K562 (cell line): Measurements from ENCODE around the gene BRF1. TPM values are rescaled to one million over a fixed set of nuclear protein-coding genes. Genes with fewer than 3 reads are reported as not detected.

Source experiments
- ATAC-seq: fragments of 200-7000 bp; cut with Tn5 transposase; 3 replicates; pipeline ENCODE4 v1.9.1; 2020; ENCODE audit warnings: moderate library complexity
- BruUV-seq: library from RNA; stranded (reverse); fragments of 400-500 nt; replicated peaks from 2 replicates; lab custom pipeline; 2021; lab: Mats Ljungman, UMichigan
- CTCF ChIA-PET: fragments of 300-600 bp; formaldehyde crosslinking; extraction: SDS; loops from one replicate; lab custom pipeline; 2021; ENCODE audit warnings: low intra/inter-chr PET ratio; lab: Yijun Ruan, JAX
- POLR2A ChIA-PET: fragments of 300-600, 350-650 bp; sonication (Branson Sonifier 250); formaldehyde crosslinking; extraction: SDS; loops from one replicate; lab custom pipeline; 2021; ENCODE audit warnings: antibody characterized with exemption, inconsistent platforms; lab: Yijun Ruan, JAX
- DNase-seq, 4 experiments: peaks; one replicate each; pipeline versions ENCODE4 v3.0.0 to v3.0.0-alpha.2; 2011 to 2018; ENCODE audit warnings: low spot score in 3 of 4, mixed read lengths in 3 of 4; ENCODE audit errors: extremely low read depth in 1 of 4
- FAIRE-seq: peaks from 2 replicates; lab custom pipeline; 2011; peaks lifted over from hg19 to GRCh38; lab: Jason Lieb, UNC
- H2AFZ ChIP-seq: 2 replicates; pipeline ENCODE4 v1.6.0; 2011; ENCODE audit warnings: low read depth, low read length, control low read depth, inconsistent platforms
- H3K27ac ChIP-seq: fragments of 200-600 bp; 3 replicates; pipeline ENCODE4 v1.8.0; 2011; ENCODE audit warnings: low read depth, mild to moderate bottlenecking, control low read depth, inconsistent platforms, low read length, moderate library complexity, mixed read lengths; ENCODE audit errors: extremely low read depth
- H3K27me3 ChIP-seq, 2 experiments: fragments of 300-600 bp in 1 of 2; 2 replicates in 1 of 2; 3 replicates in 1 of 2; pipeline versions ENCODE4 v1.6.0 to v1.8.0; 2011; ENCODE audit warnings: inconsistent platforms in 2 of 2, low read length in 2 of 2, mild to moderate bottlenecking in 1 of 2, mixed read lengths in 1 of 2, moderate library complexity in 1 of 2; ENCODE audit not compliant: control insufficient read depth in 2 of 2, insufficient read depth in 2 of 2
- H3K36me3 ChIP-seq: fragments of 300-600 bp; 3 replicates; pipeline ENCODE4 v1.8.0; 2011; ENCODE audit warnings: mild to moderate bottlenecking, low read length, inconsistent platforms; ENCODE audit not compliant: control insufficient read depth, insufficient read depth
- H3K4me1 ChIP-seq, 2 experiments: fragments of 200-600 bp in 1 of 2; replicated peaks in 1 of 2; 2 replicates in 1 of 2; 3 replicates in 1 of 2; pipeline versions ENCODE4 v1.5.1 to v1.8.0; 2011; ENCODE audit warnings: inconsistent platforms in 2 of 2, low read length in 2 of 2, mild to moderate bottlenecking in 1 of 2, mixed read lengths in 1 of 2, moderate library complexity in 1 of 2; ENCODE audit not compliant: control insufficient read depth in 2 of 2, insufficient read depth in 2 of 2
- H3K4me2 ChIP-seq: 2 replicates; pipeline ENCODE4 v1.6.1; 2011; ENCODE audit warnings: low read length, control low read depth, inconsistent platforms, mixed read lengths; ENCODE audit not compliant: insufficient read depth
- H3K4me3 ChIP-seq: fragments of 200-600 bp; sonication (generic), shearing (Covaris generic); 2 replicates; pipeline ENCODE4 v1.5.1; 2016; ENCODE audit warnings: control low read depth, inconsistent platforms
- H3K79me2 ChIP-seq: fragments of 200-600 bp; 3 replicates; pipeline ENCODE4 v1.8.0; 2011; ENCODE audit warnings: low read length, inconsistent platforms; ENCODE audit not compliant: control insufficient read depth, insufficient read depth
- H3K9ac ChIP-seq, 2 experiments: 2 replicates each; pipeline versions ENCODE4 v1.6.0 to v1.6.1; 2011; ENCODE audit warnings: low read depth in 2 of 2, low read length in 2 of 2, control low read depth in 1 of 2, inconsistent platforms in 1 of 2, mild to moderate bottlenecking in 1 of 2, mixed read lengths in 1 of 2; ENCODE audit not compliant: insufficient read depth in 1 of 2
- H3K9me1 ChIP-seq: one replicate; pipeline ENCODE4 v1.6.0; 2011; ENCODE audit warnings: inconsistent platforms, mild to moderate bottlenecking, low read length, moderate library complexity; ENCODE audit not compliant: control insufficient read depth, insufficient read depth
- H3K9me3 ChIP-seq: replicated peaks from 2 replicates; pipeline ENCODE4 v1.5.1; 2011; ENCODE audit warnings: low read depth, low read length, inconsistent platforms; ENCODE audit not compliant: control insufficient read depth, insufficient read depth
- H4K20me1 ChIP-seq: replicated peaks from 2 replicates; pipeline ENCODE4 v1.6.1; 2011; ENCODE audit warnings: low read length, inconsistent platforms, mixed read lengths; ENCODE audit not compliant: control insufficient read depth, insufficient read depth
- CTCF ChIP-seq, 3 experiments: IDR thresholded peaks in 2 of 3; conservative IDR thresholded peaks in 1 of 3; 2 replicates each; pipeline ENCODE4 v1.5.1; 2011 to 2012; ENCODE audit warnings: low read length in 3 of 3, mild to moderate bottlenecking in 3 of 3, control low read depth in 2 of 3, improper control_type of control experiment in 1 of 3, inconsistent platforms in 1 of 3, low read depth in 1 of 3, mixed read lengths in 1 of 3, moderate library complexity in 1 of 3; ENCODE audit not compliant: insufficient read depth in 2 of 3
- ETV1 ChIP-seq: fragments of 450-650 bp; conservative IDR thresholded peaks from 2 replicates; pipeline ENCODE4 v1.6.1; 2016; ENCODE audit warnings: missing genetic modification characterization, control low read depth, low read depth, missing compliant biosample characterization
- FOXO4 ChIP-seq: fragments of 450-650 bp; formaldehyde crosslinking; IDR thresholded peaks from 2 replicates; pipeline ENCODE4 v1.4.0; 2020; ENCODE audit warnings: mild to moderate bottlenecking, moderate library complexity
- GABPB1 ChIP-seq: sonication (generic); formaldehyde crosslinking; IDR thresholded peaks from 2 replicates; pipeline ENCODE4 v1.8.0; 2022; ENCODE audit warnings: mild to moderate bottlenecking, missing genetic modification reagents
- MAFF ChIP-seq: IDR thresholded peaks from 2 replicates; pipeline ENCODE4 v1.6.1; 2012; ENCODE audit warnings: low read length, improper control_type of control experiment
- POLR2H ChIP-seq: IDR thresholded peaks from 2 replicates; pipeline ENCODE4 v1.6.1; 2016; ENCODE audit warnings: missing genetic modification characterization, low read depth, mild to moderate bottlenecking, control low read depth, missing compliant biosample characterization, moderate library complexity
- THRAP3 ChIP-seq: fragments of 450-650 bp; IDR thresholded peaks from 2 replicates; pipeline ENCODE4 v1.6.1; 2016; ENCODE audit warnings: mild to moderate bottlenecking, inconsistent platforms, borderline replicate concordance
- WGBS: fragments of 100-300 bp; shearing (Covaris generic); methylation state at CpG from one replicate; pipeline ENCODE4 v1.1.6; 2016; ENCODE audit warnings: low coverage, mixed read lengths; ENCODE audit not compliant: insufficient coverage; ENCODE audit errors: missing lambda C conversion rate; 5-methylcytosine and 5-hydroxymethylcytosine counted together
- in situ Hi-C: fragments of 300-500 bp; cut with MboI; formaldehyde crosslinking; loops from 4 replicates; pipeline ENCODE4 v1.15.0; 2018; ENCODE audit warnings: inconsistent platforms, mixed read lengths
- intact Hi-C: fragments of 100-400 bp; cut with micrococcal nuclease; formaldehyde crosslinking; loops from 2 replicates; pipeline ENCODE4 v1.14.2; 2022
- polyA plus RNA-seq, 8 experiments: library from polyadenylated mRNA; depleted of rRNA in 4 of 8; stranded (reverse) in 5 of 8; unstranded in 3 of 8; fragments of >200 nt; fragmentation: Nextera tagmentation in 2 of 8; fragmentation: Illumina TruSeq in 1 of 8; extraction: Ambion mirVana in 2 of 8; extraction: Trizol in 1 of 8; gene quantifications; 2 replicates each; pipeline versions ENCODE4 v1.2.1 to v1.2.3, GENCODE V29; 2011 to 2014; ENCODE audit warnings: inconsistent platforms in 1 of 8, missing spikeins in 1 of 8
- total RNA-seq, 7 experiments: library from RNA; depleted of rRNA in 6 of 7; stranded (reverse); fragments of >200 nt in 6 of 7; fragmentation: Illumina TruSeq in 2 of 7; extraction: Trizol in 2 of 7; gene quantifications; 2 replicates each; pipeline versions ENCODE4 v1.2.1 to v1.2.3, GENCODE V29; 2011 to 2021; ENCODE audit warnings: low replicate concordance in 1 of 7

The BRF1 gene
- total and polyA plus RNA-seq, 9 of the 15 experiments (the other 6 are each of a cell fraction or from before 2014, with no cell fraction given), result 0.14 to 24.6 (median 8.2) TPM

- Histone ChIP-seq H3K9ac (no peak overlapping the region), H3K36me3 (peaks cover 21% of the 10 kb centered on the region; the same call in 2 of the 3 replicates), H3K9me1 (no peaks in the 10 kb centered on the region), H3K4me1 (no peaks in the 10 kb centered on the region), H4K20me1 (no peaks in the 10 kb centered on the region), H3K27me3 (no peaks in the 10 kb centered on the region), H2AFZ (no peak overlapping the region), H3K4me3 (no peak overlapping the region), H3K4me2 (no peak overlapping the region), H3K79me2 (no peaks in the 10 kb centered on the region), H3K27ac (no peak overlapping the region), H3K9me3 (no peaks in the 10 kb centered on the region)
- WGBS, result 94% methylated on average over 8 of the region's 16 CpGs
- in situ Hi-C loops (no loop called here), intact Hi-C loops (no loop called here)
- ChIA-PET POLR2A (no interaction called here), CTCF (no interaction called here)
- no TSS peak for BruUV-seq
- ATAC-seq (no peak), DNase-seq (no peak), FAIRE-seq (no peak)
- no peak for TF ChIP-seq POLR2H (tag)
- no peak for TF ChIP-seq GABPB1 (CRISPR knock-in tag)
- no peak for TF ChIP-seq THRAP3
- no peak for TF ChIP-seq ETV1 (tag)
- TF ChIP-seq MAFF, result no peak
- TF ChIP-seq FOXO4 (CRISPR knock-in tag), result no peak
- TF ChIP-seq CTCF (IDR thresholded peaks at IDR 0.05 in 2 of 3, conservative IDR thresholded peaks at IDR 0.05 in 1 of 3; ENCODE audit: insufficient read depth in 2 of 3, low read depth in 1 of 3, low read length in 3 of 3), result no peak
These were observed 53.8 kb downstream of the BRF1 start for GRCh38 chr14:105247026-105247425.
